ENCODE data around the gene STARD3.

Gene STARD3

DNA sequence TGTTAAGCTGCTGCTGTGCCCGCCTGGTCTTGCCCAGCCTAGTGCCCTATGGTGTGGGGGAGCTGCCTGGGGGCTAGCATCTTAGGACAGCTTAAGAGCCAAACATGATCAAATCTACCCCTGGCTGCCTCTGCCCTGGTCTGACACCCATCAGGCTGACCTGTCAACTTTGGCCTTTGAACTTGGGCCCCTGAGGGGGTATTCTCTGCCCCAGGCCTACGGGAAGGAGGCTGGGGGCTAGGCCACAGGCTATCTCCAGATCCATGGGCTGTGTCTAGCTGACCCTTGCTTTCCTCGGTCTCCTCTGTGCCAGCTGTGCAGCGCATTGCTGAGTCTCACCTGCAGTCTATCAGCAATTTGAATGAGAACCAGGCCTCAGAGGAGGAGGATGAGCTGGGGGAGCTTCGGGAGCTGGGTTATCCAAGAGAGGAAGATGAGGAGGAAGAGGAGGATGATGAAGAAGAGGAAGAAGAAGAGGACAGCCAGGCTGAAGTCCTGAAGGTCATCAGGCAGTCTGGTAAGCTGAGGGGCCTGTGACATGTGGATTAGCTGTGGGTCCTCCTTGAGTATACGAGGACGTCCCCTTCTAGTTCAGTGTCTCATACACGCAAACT is 3.3 kb upstream of the STARD3 start:
- in situ Hi-C loops (cut with HindIII; ENCODE audit: low sequenced_read_pairs), result no loop called here

DNA sequence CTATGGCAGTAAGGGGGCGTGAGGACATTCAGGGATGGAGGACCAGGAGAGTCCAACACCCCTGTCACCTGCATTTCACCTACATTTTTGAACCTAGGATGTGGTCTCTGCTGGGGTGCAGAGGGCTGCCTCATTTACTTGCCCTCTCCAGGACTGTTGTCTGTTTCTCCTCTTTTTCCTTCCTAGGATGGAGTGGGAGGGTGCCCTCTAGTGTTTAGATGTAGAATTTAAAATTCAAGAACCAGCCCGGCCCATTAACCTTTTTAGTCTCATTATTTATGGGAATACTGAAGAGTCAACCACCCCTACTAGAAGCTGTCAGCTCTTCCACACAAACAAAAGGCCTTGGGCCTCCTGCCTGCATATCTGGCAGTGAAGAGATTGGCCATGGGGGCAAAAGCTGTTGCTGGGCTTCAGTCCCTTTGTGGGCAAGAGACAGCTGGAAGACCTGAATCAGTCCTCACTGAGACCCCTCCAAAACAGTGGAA is 2.5 kb upstream of the STARD3 start:
- in situ Hi-C loops (cut with HindIII; ENCODE audit: low sequenced_read_pairs), result no loop called here

DNA sequence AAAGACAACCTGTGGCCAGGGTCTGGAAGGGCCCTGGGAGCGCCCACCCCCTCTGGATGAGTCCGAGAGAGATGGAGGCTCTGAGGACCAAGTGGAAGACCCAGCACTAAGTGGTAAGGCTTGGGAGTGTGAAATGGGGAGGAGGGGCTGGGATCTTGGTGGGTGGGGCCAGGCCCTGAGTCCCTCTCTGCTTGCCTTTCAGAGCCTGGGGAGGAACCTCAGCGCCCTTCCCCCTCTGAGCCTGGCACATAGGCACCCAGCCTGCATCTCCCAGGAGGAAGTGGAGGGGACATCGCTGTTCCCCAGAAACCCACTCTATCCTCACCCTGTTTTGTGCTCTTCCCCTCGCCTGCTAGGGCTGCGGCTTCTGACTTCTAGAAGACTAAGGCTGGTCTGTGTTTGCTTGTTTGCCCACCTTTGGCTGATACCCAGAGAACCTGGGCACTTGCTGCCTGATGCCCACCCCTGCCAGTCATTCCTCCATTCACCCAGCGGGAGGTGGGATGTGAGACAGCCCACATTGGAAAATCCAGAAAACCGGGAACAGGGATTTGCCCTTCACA is 1.2 kb upstream of the STARD3 start:
- in situ Hi-C loops (cut with HindIII; ENCODE audit: low sequenced_read_pairs), result loop anchor here (5.0 kb wide), 2 partner anchors 52 to 58 kb away; partner anchors contain the start of gene PGAP3

DNA sequence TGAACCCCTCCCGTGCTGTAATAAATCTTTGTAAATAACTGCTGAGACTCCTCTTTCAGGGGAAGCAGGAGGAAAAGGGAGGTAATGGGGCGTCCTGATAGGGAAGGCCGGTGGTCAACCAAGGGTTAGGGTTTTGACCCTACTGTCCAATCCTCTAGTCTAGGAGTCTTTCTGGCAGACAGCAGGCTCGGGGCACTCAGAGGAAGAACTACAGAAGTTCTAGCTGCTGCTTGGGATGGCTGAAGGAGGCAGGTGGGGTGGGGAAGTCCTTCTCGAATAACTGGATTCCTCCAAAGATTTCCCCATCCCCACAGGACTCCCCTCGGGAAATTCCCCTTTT is 387 bp upstream of the STARD3 start:
- in situ Hi-C loops (cut with HindIII; ENCODE audit: low sequenced_read_pairs), result loop anchor here (5.0 kb wide), 2 partner anchors 51 to 59 kb away; partner anchors contain the start of gene PGAP3

DNA sequence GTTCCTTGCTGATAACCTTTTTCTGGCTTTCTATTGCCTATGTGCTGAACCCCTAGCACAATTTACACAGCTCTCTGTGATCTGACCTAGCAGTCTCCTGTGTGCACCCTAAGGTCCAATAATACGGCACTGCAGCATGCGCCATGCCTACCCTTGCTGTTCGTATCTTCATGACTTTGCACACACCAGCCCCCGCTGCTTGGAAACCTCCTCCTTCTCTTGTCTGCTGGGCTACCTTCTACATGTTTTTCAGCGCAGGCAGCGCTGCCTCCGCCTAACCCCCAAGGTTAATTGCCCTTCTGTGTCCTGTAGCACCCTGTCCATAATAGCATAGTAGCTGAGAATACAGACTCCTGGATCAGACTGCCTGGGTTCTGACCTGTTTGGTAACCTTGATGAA is 1.4 kb downstream of the STARD3 start:
- in situ Hi-C loops (cut with HindIII; ENCODE audit: low sequenced_read_pairs), result loop anchor here (5.0 kb wide), 2 partner anchors 49 to 61 kb away; partner anchors contain the start of gene PGAP3

DNA sequence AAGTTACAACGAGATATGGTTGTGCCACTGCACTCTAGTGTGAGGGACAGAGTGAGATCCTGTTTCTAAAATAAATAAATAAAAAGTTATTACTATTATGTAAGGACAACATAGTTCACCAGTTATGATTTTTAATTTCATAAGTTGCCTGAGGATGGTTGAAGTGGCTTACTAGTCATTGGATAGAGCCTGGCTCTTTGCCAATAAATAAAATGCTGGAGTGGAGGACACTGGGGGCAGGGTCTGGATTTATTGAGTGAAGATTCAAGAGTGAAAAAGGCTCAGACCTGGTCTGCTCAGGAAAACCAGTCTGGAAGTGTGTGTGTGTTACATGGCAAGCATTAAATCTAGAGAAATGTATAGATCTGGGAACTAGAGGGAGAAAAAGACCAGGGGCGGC is 2.1 kb downstream of the STARD3 start:
- in situ Hi-C loops (cut with HindIII; ENCODE audit: low sequenced_read_pairs), result loop anchor here (5.0 kb wide), 2 partner anchors 48 to 62 kb away; partner anchors contain the start of gene PGAP3

DNA sequence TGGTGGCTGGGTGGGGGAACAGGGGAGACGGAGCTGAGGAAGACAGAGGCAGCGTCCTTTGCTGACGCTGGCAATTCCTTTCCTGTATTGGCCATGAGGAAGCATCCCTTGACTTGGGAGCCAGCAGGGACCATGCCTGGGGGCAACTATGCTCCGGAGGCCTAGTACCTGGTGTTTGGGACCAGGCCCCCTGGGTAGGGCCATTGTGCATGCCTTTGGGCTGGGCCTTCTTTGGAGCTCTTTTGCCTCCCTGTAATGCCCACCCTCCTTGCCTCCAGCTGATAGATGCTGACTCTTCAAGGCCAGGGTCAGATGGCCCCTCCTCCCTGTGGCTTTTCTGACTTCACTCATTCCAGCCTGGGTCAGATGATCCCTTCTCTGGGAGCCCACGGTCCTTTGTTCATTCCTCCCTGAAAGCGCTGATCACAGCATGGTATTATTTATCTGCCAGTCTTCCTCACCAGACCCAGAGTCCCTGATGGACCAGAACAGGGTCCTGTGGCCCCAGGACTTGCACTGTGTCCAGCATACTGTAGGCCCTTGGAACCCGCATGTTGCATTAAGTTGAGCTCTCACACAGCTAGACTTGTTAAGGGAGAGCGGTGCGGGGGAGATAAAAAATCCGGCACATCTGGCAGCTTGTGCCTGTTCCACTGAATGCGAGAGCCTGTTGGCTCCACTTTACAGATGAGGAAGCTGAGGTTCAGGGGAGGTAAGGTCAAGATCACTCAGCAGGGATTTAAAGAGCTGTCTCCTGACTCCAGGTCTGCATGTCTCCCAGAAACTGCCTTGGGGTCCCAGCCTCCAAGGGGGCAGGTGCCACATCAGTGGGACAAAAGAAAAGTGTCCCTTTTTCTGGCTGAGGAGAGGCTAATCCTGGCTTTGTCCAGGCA is 2.9 kb downstream of the STARD3 start:
- in situ Hi-C loops (cut with HindIII; ENCODE audit: low sequenced_read_pairs), result loop anchor here (5.0 kb wide), 2 partner anchors 47 to 63 kb away; partner anchors contain the start of gene PGAP3

DNA sequence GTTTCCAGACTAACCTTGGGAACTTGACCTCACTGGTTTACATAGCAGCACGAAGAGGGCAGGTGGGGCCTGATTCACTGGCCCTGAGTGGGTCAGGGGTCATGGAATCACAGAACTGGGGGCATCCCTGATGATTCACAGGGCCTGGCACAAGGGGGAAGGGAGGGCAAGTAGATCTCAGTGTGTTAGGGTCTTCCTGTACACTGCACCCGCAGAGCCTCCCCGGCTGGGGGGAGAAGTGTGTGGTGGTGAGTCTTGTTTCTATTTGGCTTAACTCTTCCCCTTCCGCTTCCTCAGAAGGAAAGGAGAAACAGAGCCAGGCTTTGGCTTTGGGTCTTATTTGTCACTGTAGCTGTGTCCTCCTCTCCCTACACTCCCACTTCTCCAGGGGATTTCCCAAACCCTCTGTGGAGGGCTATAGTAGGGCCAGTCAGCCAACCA is 3.7 kb downstream of the STARD3 start:
- in situ Hi-C loops (cut with HindIII; ENCODE audit: low sequenced_read_pairs), result no loop called here

DNA sequence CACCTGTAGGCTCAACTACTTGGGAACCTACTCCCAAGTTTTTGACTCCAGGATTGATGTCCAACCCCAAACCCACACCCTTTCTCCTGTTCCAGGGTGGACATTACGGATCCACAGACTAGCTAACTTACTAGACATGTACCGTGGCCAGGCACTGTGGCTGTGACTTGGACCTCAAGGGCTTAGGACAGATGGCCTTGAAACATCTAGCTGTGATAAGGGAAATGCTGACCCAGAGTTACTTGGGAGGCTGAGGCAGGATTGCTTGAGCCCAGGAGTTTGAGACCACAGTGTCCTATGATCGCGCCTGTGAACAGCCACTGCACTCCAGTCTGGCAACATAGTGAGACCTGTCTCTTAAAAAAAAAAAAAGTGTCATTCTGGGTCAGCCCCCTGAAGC is 4.2 kb downstream of the STARD3 start:
- in situ Hi-C loops (cut with HindIII; ENCODE audit: low sequenced_read_pairs), result no loop called here

DNA sequence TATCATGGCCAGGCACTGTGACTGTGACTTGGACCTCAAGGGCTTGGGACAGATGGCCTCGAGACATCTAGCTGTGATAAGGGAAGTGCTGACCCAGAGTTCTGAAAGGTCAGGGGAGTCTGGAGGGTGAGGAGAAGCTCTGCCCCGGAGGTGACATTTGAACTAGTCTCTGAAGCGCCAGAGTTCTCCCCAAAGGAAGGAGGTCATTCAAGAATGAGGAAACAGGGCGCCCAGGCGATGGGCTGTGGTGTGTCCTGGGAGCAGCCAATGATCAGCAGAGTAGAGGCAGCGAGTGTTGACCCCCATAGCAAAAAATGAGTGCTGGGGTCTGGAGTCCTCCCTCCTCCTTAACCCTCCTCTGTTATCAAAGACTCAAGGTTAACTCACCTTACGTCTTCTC is 4.9 kb downstream of the STARD3 start:
- in situ Hi-C loops (cut with HindIII; ENCODE audit: low sequenced_read_pairs), result no loop called here

DNA sequence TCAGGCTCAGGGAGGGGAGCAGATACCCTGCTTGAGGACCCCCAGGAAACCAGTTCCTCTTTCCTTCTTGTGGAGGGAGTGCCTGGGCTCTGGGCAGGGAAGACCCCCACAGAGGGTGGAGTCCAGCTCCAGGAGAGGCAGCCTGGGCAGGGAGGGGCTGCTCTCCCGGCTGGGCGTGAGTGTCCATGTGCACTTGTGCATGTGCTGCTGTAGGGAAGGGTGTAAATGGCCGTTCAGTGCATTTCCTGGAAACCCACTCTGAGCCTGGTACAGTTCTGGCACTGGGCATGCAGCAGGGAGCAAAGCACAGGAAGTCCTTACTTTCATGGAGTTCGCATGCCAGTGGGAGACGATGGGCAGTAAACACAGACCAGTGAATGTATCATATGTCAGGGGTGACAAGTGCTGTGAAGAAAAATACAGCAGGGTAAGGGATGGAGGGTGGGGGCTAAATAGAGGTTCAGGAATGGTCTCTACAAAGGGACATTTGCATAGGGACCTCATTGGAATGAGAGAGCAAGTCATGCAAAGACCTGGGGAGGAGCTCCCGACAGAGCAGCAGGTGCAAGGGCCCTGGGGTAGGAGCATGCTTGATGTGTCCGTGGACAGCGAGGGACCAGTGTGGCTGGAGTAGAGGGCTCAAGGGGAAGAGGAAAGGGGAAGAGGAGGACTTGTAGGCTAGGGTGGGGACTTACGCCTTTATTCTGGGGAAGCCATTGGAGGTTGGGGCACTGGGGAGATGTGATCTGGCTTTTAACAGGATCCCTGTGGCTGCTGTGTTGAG is 5.5 kb downstream of the STARD3 start:
- in situ Hi-C loops (cut with HindIII; ENCODE audit: low sequenced_read_pairs), result no loop called here

DNA sequence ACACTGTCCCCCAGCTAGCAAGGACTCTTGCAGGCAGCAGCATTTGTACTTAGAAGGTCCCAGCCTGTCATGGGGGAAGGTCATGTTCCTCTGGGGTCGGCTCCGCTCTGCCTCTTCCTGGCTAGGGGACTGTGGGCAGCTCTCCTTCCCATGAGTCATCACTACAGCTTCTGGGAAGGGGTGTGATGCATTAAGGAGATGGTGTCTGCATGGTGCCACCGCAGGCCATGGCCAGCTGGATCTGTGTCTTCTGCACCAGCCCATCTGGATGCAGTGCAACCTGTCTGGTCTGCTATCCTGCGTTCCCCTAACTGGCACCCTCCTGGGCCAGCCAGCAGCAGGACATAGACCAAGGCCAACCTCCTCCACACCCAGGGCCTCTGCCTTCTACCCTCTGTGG is 6.3 kb downstream of the STARD3 start:
- in situ Hi-C loops (cut with HindIII; ENCODE audit: low sequenced_read_pairs), result no loop called here

DNA sequence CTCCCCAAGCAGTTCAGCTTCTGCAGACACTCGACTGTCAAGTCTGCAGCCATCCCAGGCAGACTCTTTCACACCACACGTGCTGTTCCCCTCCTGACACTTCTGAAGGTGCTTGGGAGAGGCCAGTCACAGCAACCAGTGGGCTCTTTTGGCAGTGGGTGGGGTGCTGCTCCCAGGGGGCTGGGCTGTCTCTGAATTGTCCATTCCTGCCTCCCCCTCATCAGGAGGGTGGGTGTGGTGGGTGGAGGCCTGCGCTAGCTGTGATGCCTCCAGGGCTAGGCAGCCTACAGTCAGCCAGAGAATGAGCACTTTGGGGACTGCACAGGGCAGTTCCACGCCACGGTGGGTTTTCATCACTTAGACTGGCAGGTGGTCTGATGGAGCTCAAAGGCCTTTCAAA is 10.3 kb downstream of the STARD3 start:
- in situ Hi-C loops (cut with HindIII; ENCODE audit: low sequenced_read_pairs), result no loop called here

DNA sequence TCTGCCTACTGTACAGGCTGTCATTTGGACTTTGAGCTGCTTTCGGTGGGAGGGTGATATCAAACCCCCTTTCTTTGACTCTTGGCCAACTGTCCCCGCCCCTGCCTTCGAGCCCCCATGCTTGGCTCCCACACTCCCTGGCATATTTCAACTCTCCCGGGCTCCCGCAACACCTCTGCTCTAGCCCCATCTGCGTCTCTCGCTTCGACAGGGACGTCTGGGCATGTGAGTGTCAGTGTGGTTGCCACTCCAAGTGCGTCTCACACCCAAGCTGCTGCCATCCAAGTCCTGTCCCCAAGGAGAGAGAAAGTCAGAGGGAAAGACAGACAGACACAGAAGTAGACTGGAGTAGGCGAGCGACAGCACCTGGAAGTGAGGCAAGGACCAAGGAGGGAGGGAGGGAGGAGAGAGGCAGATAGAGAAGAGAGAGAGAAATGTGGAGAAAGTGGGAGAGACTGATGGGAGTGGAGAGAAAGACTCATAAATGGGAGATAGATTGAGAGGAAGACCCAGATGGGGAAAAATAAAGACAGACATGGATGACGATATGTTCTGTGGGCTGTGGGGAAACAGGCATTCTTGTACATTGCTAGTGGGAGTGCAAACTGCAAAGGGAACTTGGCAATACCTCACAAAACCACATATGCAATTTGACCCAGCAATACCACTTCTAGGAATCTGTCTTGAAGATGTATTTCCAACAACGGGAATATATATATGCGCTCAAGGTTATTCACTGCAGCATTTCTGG is 11.8 kb downstream of the STARD3 start:
- in situ Hi-C loops (cut with HindIII; ENCODE audit: low sequenced_read_pairs), result no loop called here

DNA sequence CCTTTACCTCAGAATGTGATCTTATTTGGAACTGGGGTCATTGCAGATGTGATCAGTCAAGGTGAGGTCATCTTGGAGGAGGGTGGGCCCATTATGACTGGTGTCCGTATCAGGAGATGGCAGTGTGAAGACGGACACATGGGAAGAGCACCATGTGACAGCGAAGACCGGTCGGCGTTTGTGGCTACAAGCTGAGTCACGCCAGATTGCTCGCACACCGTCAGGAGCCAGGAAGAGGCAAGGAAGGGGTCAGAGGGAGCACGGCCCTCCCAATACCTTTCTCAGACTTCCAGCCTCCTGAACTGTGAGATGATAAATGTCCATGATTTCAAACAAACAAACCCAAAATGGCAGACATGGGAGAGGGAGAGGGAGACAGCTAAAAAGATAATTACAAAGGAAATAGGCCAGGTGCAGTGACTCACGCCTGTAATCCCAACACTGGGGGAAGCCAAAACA is 13.2 kb downstream of the STARD3 start:
- in situ Hi-C loops (cut with HindIII; ENCODE audit: low sequenced_read_pairs), result no loop called here

DNA sequence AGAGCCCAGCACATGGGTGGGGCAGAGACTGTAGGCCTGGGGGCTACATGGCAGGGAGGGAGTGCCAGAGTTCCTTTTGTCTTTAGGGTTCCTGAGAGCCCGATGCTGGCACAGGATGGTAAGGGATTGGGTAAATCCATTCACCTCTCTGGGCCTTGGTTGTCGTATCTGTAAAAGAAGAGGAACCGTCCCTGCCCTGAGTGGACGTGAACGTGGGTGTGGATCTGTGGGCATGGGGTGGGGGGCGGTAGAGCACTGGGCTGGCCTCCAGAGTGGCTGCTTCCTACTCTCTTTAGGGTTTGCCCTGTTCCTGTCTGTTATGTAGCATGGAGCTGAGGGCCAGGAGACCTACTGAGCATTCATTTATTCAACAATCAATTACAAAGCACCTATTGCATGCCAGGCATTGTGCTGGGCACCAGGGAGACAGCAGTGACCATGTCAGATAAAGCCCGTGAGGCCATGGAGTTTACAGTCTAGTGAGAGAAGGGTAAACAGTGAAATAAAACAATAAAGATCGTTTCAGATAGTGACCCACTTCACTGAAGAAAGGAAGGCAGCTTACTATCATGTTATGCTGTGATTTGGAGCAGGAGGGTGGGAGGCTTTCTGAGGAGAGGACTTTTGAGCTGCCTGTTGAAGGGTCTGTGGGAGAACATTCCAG is 15.1 kb downstream of the STARD3 start:
- in situ Hi-C loops (cut with HindIII; ENCODE audit: low sequenced_read_pairs), result no loop called here

DNA sequence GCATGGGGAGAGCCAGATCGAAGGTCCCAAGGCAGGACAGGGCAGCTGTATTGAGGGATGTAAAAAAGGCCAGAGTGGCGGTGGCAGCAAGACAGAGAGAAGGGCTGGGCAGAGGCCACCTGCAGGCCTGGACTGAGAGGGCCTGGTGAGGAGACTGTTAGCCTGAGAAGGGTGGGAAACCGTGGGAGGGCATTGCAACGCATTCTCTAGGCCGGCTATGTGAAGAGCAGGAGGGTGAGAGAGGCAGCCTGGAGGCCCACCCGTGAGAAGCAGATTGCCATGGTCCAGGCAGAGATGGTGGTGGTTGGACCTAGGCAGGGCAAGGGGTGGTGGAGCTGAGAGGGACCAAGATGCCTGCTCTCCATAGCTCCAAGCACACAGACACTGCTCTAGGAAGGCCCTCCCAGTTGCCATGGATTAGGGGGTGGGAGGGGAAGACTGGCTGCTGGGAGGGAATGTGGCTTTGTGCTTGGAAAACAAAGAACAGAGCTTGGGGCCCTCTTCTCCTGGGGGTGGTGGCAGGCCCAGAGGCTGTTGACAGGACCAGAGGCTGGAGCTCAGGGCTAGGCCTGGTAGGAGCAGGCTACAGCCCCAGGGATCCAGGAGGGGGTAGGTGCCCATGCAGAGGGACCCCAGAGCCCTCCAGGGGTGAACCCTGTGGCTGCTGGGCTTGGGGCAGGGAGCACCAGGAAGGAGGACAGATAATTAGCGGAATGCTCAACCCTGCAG is 15.8 kb downstream of the STARD3 start:
- in situ Hi-C loops (cut with HindIII; ENCODE audit: low sequenced_read_pairs), result no loop called here

DNA sequence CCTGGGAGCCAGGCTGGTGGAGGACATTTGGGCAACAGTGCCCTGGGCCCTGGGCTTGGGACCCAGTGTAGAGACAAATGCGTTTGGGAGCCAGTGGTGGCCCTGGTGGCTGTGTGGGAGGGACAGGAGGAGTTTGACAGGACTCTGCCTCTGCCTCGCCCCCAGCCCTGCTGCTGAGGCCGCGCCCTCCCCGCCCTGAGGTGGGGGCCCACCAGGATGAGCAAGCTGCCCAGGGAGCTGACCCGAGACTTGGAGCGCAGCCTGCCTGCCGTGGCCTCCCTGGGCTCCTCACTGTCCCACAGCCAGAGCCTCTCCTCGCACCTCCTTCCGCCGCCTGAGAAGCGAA is 16.3 kb downstream of the STARD3 start:
- in situ Hi-C loops (cut with HindIII; ENCODE audit: low sequenced_read_pairs), result no loop called here

All from endothelial cell of hepatic sinusoid (primary cell).